GM18909 (cell line): ENCODE data around the gene RARB.

Experiments used
- ATAC-seq: cut with Tn5 transposase; IDR thresholded peaks from one replicate; pipeline ENCODE4 v1.9.1; 2021; ENCODE audit warnings: mild to moderate bottlenecking; ENCODE audit not compliant: unreplicated experiment, poor library complexity

The RARB gene

GRCh38 chr3:25468866-25469319 is 40.8 kb downstream of the RARB start:
- no peak for ATAC-seq

DNA sequence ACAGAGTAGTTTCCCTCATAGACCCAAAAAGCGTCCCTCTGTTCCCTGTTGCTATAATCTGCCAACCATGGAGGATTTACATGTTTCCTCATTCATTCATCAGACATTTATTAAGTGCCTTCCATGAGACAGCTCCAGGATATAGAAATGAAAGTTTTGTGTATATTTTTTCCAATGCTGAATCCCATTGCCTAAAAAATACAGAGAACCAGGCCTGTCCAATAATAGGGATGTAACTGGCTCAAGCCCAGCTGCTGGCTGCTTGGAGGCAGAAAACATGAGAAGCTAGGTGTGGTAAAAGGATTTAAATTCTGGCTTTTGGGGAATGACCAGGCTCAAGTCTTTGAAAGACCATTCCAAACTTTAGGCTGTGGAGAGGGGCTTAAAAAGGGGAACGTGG is 41.5 kb downstream of the RARB start:
- ATAC-seq = no peak

GRCh38 chr3:25471081-25471768 is 43.2 kb downstream of the RARB start:
- ATAC-seq = no peak

GRCh38 chr3:25472153-25472552 is 44.1 kb downstream of the RARB start:
- ATAC-seq = no peak

- no peak for ATAC-seq
Observed at GRCh38 chr3:25472731-25473130, 44.7 kb downstream of the RARB start.

GRCh38 chr3:25473246-25473645 is 45.2 kb downstream of the RARB start:
- ATAC-seq = no peak

- ATAC-seq = no peak
Observed at GRCh38 chr3:25474052-25474451, 46.0 kb downstream of the RARB start.

GRCh38 chr3:25476639-25477038 is 48.6 kb downstream of the RARB start:
- ATAC-seq = no peak

- no peak for ATAC-seq
Observed at GRCh38 chr3:25478211-25478757, 50.2 kb downstream of the RARB start.

GRCh38 chr3:25478964-25479726 is 51.1 kb downstream of the RARB start:
- ATAC-seq = no peak

DNA sequence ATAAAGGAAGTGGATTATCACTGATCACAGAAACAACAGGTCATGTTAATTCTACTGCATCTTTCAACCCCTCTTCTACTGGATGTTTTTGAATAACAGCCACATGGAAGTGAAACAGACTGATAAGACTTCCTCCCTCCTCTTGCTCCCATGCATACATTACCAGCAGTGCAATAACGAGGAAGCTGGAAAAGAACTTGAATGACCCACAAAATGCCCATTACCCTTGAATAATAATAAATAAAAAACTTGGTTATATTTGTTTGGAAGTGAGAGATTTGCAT is 51.6 kb downstream of the RARB start:
- ATAC-seq = no peak

DNA sequence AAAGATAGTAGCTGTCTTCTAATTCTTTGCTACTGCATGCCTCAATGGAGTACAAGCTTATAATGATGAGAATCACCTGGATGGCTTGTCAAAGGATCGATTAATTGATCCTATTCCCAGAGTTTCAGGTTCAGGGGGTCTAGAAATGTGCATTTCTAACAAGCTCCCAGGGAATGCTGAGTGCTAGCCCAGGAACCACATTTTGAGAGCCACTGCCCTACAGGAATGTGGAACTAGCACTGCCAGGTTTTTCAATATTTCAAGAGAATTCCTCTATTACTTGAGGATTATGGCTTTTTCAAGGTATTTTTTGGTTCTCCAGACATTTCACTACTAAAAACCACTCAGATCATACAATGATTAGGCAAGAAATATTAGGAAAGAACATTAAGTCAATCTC is 52.7 kb downstream of the RARB start:
- ATAC-seq = no peak

- ATAC-seq = no peak
Observed at GRCh38 chr3:25481386-25481785, 53.3 kb downstream of the RARB start.

- ATAC-seq = no peak
Observed at GRCh38 chr3:25483456-25483855, 55.4 kb downstream of the RARB start.

DNA sequence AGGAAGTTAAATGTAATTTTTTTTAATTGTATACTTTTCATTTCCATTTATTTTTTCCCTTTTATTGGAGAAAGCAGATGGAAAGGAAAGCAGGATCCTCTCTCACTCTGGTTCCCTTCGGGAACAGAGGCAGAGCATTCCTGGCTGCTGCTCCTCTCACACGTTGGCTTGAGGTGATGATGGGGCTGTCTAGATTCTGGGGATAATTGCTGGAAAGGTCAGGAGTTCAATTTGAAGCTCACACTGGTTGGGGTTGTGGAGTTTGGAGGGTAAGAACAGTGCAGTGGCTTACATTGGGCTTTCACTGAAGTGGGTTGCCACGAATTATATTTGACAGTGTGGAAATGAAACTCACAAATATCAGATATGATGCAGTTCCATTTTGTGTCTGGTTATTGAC is 57.6 kb downstream of the RARB start:
- ATAC-seq = no peak

GRCh38 chr3:25486932-25487331 is 58.9 kb downstream of the RARB start:
- no peak for ATAC-seq

- ATAC-seq = no peak
Observed at GRCh38 chr3:25489858-25490593, 62.0 kb downstream of the RARB start.

- ATAC-seq = no peak
Observed at GRCh38 chr3:25493246-25493645, 65.2 kb downstream of the RARB start.

GRCh38 chr3:25493786-25494185 is 65.7 kb downstream of the RARB start:
- no peak for ATAC-seq

GRCh38 chr3:25495304-25495703 is 67.2 kb downstream of the RARB start:
- no peak for ATAC-seq

GRCh38 chr3:25495726-25496253 is 67.7 kb downstream of the RARB start:
- ATAC-seq = no peak
